Measurements from ENCODE around the gene VPS9D1.

VPS9D1 gene

GRCh38 chr16:89720813-89721545, at the start of gene VPS9D1, which contains the start of gene ZNF276:
VPS9D1 (minus strand) TSS chr16:89720898; CDS start chr16:89720861, 37 bp downstream.
ZNF276 (plus strand) TSS chr16:89721537; CDS start chr16:89721641, 104 bp downstream.
- FAIRE-seq, result no peak

- FAIRE-seq, result no peak
Observed at GRCh38 chr16:89770367-89770766, 49.7 kb upstream of the VPS9D1 start.

- FAIRE-seq, result no peak
Observed at GRCh38 chr16:89765292-89765830, 44.7 kb upstream of the VPS9D1 start.

- FAIRE-seq, result no peak
Observed at GRCh38 chr16:89764711-89765201, 44.1 kb upstream of the VPS9D1 start.

- FAIRE-seq, result no peak
Observed at GRCh38 chr16:89761304-89761922, 40.7 kb upstream of the VPS9D1 start.

GRCh38 chr16:89759746-89760340, 39.1 kb upstream of the VPS9D1 start:
- FAIRE-seq, result no peak

GRCh38 chr16:89749637-89750036, 28.9 kb upstream of the VPS9D1 start:
- no peak for FAIRE-seq

- no peak for FAIRE-seq
Observed at GRCh38 chr16:89748921-89749320, 28.2 kb upstream of the VPS9D1 start.

- no peak for FAIRE-seq
Observed at GRCh38 chr16:89748076-89748475, 27.4 kb upstream of the VPS9D1 start.

- no peak for FAIRE-seq
Observed at GRCh38 chr16:89746043-89746442, 25.3 kb upstream of the VPS9D1 start.

GRCh38 chr16:89744813-89745212, 24.1 kb upstream of the VPS9D1 start:
- no peak for FAIRE-seq

- no peak for FAIRE-seq
Observed at GRCh38 chr16:89742948-89743347, 22.2 kb upstream of the VPS9D1 start.

GRCh38 chr16:89741342-89742014, 20.8 kb upstream of the VPS9D1 start:
- no peak for FAIRE-seq

GRCh38 chr16:89739383-89739782, 18.7 kb upstream of the VPS9D1 start:
- FAIRE-seq, result no peak

GRCh38 chr16:89738538-89739317, 18.0 kb upstream of the VPS9D1 start:
- no peak for FAIRE-seq

GRCh38 chr16:89738072-89738377, 17.3 kb upstream of the VPS9D1 start:
- FAIRE-seq, result no peak

GRCh38 chr16:89737341-89738071, 16.8 kb upstream of the VPS9D1 start:
- no peak for FAIRE-seq

GRCh38 chr16:89736554-89736953, 15.9 kb upstream of the VPS9D1 start:
- no peak for FAIRE-seq

- FAIRE-seq, result no peak
Observed at GRCh38 chr16:89733792-89734191, 13.1 kb upstream of the VPS9D1 start.

- FAIRE-seq, result no peak
Observed at GRCh38 chr16:89733322-89733721, 12.6 kb upstream of the VPS9D1 start.

- no peak for FAIRE-seq
Observed at GRCh38 chr16:89732918-89733242, 12.2 kb upstream of the VPS9D1 start.
